ENCODE measurements around the gene FLNB.

Gene FLNB

DNA sequence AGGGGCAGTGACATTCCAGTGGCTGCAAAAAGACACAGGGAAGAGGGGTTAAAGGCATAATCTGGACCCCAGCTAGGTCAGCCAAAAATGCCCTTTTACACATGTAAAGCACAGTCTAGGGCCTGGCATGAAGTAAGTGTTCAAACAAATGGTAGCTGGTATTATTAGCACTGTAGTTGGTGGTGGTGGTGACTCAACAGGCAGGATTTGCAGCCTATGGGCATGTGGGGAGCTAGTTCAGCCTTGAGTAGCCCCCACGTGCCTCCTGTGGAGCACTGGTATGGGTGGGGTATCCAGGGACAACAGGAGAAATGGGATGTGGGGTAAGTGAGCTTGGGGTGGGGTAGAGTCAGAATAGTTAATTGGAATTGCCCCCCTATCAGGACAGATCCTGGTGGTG lies 175.0 kb downstream of the FLNB start (continued):
- TF ChIP-seq ZFP3 (CRISPR knock-in tag; IDR thresholded peaks at IDR 0.05) (no peak), OSR1 (CRISPR knock-in tag; IDR thresholded peaks at IDR 0.05) (no peak), ARNTL (CRISPR knock-in tag; IDR thresholded peaks at IDR 0.05; ENCODE audit: borderline replicate concordance, low read depth) (no peak), TCF4 (CRISPR knock-in tag; IDR thresholded peaks at IDR 0.05; ENCODE audit: borderline replicate concordance) (no peak), GLIS3 (CRISPR knock-in tag; IDR thresholded peaks at IDR 0.05) (no peak), ESRRG (CRISPR knock-in tag; IDR thresholded peaks at IDR 0.05) (no peak)

DNA sequence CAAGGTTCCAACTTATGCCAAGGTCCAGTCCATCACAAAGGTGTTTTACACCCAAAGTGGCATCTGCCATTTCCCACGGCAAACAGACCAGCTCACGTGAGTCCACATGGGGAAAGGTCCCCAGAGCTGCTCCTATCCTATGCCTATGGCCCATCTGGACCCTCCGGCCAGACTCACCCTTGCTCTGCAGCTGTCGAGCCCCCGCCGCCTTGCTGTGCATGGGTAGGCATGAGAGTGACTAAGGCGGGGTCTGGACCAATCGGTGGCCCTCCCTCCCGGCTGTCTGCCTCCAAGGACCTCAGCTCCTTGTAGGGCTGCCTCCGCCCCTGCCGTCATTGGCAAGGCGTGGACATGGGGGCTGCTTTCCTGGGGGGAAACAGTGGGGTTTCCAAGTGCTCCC lies 175.7 kb downstream of the FLNB start:
- ATAC-seq = no peak
- no peak for TF ChIP-seq BACH2 (CRISPR knock-in tag; IDR thresholded peaks at IDR 0.05; ENCODE audit: borderline replicate concordance)
- TF ChIP-seq GLIS3 (CRISPR knock-in tag; IDR thresholded peaks at IDR 0.05) = no peak
- no peak for TF ChIP-seq RARB (CRISPR knock-in tag; IDR thresholded peaks at IDR 0.05)
- TF ChIP-seq ZFP30 (CRISPR knock-in tag; IDR thresholded peaks at IDR 0.05) = no peak

DNA sequence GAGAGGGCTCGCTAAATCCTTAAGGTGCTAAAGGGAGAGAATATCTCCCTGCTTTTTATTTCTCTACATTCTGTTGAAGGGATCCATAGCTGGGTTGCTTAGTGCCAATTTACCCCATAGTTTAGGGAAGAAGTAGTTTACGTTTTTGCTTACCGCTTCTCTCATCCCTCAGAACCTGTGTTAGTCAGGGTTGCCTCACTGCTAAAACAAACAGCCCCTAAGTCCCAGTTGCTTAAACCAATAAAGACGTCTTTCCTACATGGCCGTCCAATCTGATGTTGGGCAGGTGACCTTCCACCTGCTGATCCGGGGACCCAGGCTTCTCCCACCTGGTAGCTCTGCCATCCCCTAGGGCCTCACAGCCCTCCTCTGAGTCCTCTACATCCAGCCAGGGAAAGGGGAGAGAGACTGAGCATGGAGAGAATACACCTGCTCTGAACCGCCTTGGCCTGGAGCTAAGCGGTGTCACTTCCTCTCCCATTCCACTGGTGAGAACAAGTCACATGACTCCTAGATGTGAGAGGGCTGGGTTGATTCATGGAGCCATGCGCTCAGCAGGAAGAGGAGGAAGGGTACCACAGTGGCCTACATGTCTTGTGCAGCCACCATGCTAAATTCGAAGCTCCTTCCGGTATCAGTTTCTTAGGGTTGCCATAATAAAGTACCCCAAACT lies 176.2 kb downstream of the FLNB start:
- no peak for ATAC-seq
- TF ChIP-seq ESRRG (CRISPR knock-in tag; IDR thresholded peaks at IDR 0.05) (no peak), ZFP3 (CRISPR knock-in tag; IDR thresholded peaks at IDR 0.05) (no peak), TCF4 (CRISPR knock-in tag; IDR thresholded peaks at IDR 0.05; ENCODE audit: borderline replicate concordance) (no peak)

DNA sequence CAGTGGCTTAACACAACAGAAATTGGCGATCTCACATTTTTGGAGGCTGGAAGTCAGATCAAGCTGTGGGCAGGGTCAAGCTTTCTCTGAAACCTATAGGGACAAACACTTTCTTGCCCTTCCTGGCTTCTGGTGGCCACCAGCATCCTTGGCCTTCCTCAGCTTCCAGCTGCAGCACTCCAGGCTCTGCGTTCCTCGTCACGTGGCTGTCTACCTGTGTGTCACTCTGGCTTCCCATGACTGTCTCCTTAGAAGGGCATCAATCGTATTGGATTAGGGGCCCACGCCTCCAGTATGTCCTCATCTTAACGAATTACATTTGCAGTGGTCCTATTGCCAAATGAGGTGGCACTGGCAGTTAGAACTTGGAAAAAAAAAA lies 176.7 kb downstream of the FLNB start:
- TF ChIP-seq CREB5 (CRISPR knock-in tag; IDR thresholded peaks at IDR 0.05; ENCODE audit: low read depth) (no peak), ZNF70 (CRISPR knock-in tag; IDR thresholded peaks at IDR 0.05) (no peak), TOX (CRISPR knock-in tag; IDR thresholded peaks at IDR 0.05; ENCODE audit: borderline replicate concordance) (no peak), ZNF8 (CRISPR knock-in tag; IDR thresholded peaks at IDR 0.05) (no peak), PATZ1 (CRISPR knock-in tag; IDR thresholded peaks at IDR 0.05; ENCODE audit: borderline replicate concordance) (no peak), TCF4 (CRISPR knock-in tag; IDR thresholded peaks at IDR 0.05; ENCODE audit: borderline replicate concordance) (no peak), ZNF565 (CRISPR knock-in tag; conservative IDR thresholded peaks at IDR 0.05; ENCODE audit: low read depth) (no peak), ZFP30 (CRISPR knock-in tag; IDR thresholded peaks at IDR 0.05) (no peak), RARB (CRISPR knock-in tag; IDR thresholded peaks at IDR 0.05) (no peak), ZFP3 (CRISPR knock-in tag; IDR thresholded peaks at IDR 0.05) (no peak), CSDC2 (CRISPR knock-in tag; IDR thresholded peaks at IDR 0.05) (no peak), BACH2 (CRISPR knock-in tag; IDR thresholded peaks at IDR 0.05; ENCODE audit: borderline replicate concordance) (no peak), GLIS3 (CRISPR knock-in tag; IDR thresholded peaks at IDR 0.05) (no peak), ISL1 (CRISPR knock-in tag; IDR thresholded peaks at IDR 0.05) (no peak), SNAI2 (CRISPR knock-in tag; IDR thresholded peaks at IDR 0.05) (no peak), ESRRG (CRISPR knock-in tag; IDR thresholded peaks at IDR 0.05) (no peak)
- TF ChIP-seq, protein P1, sequence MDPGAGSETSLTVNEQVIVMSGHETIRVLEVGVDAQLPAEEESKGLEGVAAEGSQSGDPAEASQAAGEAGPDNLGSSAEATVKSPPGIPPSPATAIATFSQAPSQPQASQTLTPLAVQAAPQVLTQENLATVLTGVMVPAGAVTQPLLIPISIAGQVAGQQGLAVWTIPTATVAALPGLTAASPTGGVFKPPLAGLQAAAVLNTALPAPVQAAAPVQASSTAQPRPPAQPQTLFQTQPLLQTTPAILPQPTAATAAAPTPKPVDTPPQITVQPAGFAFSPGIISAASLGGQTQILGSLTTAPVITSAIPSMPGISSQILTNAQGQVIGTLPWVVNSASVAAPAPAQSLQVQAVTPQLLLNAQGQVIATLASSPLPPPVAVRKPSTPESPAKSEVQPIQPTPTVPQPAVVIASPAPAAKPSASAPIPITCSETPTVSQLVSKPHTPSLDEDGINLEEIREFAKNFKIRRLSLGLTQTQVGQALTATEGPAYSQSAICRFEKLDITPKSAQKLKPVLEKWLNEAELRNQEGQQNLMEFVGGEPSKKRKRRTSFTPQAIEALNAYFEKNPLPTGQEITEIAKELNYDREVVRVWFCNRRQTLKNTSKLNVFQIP (CRISPR knock-in tag; IDR thresholded peaks at IDR 0.05; ENCODE audit: borderline replicate concordance, low read depth) = no peak
- TF ChIP-seq, protein P2, sequence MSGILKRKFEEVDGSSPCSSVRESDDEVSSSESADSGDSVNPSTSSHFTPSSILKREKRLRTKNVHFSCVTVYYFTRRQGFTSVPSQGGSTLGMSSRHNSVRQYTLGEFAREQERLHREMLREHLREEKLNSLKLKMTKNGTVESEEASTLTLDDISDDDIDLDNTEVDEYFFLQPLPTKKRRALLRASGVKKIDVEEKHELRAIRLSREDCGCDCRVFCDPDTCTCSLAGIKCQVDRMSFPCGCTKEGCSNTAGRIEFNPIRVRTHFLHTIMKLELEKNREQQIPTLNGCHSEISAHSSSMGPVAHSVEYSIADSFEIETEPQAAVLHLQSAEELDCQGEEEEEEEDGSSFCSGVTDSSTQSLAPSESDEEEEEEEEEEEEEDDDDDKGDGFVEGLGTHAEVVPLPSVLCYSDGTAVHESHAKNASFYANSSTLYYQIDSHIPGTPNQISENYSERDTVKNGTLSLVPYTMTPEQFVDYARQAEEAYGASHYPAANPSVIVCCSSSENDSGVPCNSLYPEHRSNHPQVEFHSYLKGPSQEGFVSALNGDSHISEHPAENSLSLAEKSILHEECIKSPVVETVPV (CRISPR knock-in tag; IDR thresholded peaks at IDR 0.05) = no peak
- no peak for ATAC-seq

DNA sequence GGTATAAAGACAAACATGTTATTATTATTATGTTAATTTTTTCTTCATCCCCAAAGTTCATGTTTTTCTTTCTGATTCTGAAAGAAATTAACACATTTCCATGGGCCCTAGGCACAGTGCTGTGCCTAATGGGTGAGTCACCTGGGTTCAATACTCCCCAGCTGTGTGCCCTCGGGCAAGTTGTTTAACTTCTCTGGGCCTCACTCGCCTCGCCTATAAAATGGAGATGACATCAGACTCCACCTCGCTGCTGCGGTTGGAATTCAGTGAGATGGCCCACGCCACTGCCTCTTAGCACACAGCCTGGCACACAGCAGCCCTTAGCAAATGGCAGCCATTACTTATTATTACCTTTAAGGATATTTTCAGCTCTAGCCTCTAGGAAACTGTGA lies 179.9 kb downstream of the FLNB start:
- no peak; the same call in 2 of the 3 replicates for ATAC-seq
- TF ChIP-seq PATZ1 (CRISPR knock-in tag; IDR thresholded peaks at IDR 0.05; ENCODE audit: borderline replicate concordance) = no peak
- no peak for TF ChIP-seq ZNF565 (CRISPR knock-in tag; conservative IDR thresholded peaks at IDR 0.05; ENCODE audit: low read depth)

All from SK-N-SH treated with all-trans-retinoic acid at 6 μM for 48 hours (cell line).